ENCODE measurements around the gene MRPL55.

- TF ChIP-seq POLR2A (IDR thresholded peaks at IDR 0.05; ENCODE audit: low read depth, low read length) (peak; percentile 5; the same call in 1 of the 2 replicates), MAFK (IDR thresholded peaks at IDR 0.05; ENCODE audit: low read depth, low read length) (no peak), CTCF (conservative IDR thresholded peaks at IDR 0.05; ENCODE audit: low read depth, low read length) (0 out of 2 replicates have a peak, but pooled peaks have one; percentile 13), RAD21 (IDR thresholded peaks at IDR 0.05; ENCODE audit: low read length) (no peak), BHLHE40 (IDR thresholded peaks at IDR 0.05; ENCODE audit: low read depth, low read length) (no peak), MXI1 (IDR thresholded peaks at IDR 0.05; ENCODE audit: borderline replicate concordance, low read depth, low read length) (no peak)
These were observed 6.9 kb downstream of the MRPL55 start for GRCh38 chr1:228101994-228102790.
